PC-9 (cell line): ENCODE data around the gene NXN.

Experiments
- EZH2 ChIP-seq: fragments of 200-600 bp; sonication (generic); IDR thresholded peaks from 2 replicates; pipeline ENCODE4 v1.8.0; 2017; ENCODE audit warnings: antibody characterized with exemption, low read depth
- TF ChIP-seq, protein P1 (sequence below): fragments of 200-600 bp; sonication (generic); conservative IDR thresholded peaks from 2 replicates; pipeline ENCODE4 v1.6.1; 2017; ENCODE audit warnings: mixed run types, antibody characterized with exemption, mild to moderate bottlenecking, moderate library complexity

DNA sequence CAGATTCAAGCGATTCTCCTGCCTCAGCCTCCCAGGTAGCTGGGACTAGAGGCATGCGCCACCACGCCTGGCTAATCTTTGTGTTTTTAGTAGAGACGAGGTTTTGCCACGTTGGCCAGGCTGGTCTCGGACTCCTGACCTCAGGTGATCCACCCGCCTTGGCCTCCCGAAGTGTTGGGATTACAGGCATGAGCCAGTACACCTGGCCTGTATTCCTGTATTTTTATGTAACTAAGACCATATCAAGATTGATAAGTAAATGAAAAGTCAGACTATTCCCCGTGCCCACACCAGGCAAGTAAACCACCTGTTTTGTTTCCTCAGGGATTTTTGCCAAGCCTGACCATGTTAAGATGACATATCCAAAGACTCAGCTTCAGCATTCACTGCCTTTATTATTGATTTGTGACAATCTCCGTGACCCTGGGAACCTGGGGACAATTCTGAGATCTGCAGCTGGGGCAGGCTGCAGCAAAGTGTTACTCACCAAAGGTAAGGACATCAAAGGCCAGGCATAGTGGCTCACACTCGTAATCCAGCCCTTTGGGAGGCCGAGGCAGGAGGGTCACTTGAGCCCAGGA lies 191.8 kb downstream of the NXN start:
- TF ChIP-seq, protein P1, sequence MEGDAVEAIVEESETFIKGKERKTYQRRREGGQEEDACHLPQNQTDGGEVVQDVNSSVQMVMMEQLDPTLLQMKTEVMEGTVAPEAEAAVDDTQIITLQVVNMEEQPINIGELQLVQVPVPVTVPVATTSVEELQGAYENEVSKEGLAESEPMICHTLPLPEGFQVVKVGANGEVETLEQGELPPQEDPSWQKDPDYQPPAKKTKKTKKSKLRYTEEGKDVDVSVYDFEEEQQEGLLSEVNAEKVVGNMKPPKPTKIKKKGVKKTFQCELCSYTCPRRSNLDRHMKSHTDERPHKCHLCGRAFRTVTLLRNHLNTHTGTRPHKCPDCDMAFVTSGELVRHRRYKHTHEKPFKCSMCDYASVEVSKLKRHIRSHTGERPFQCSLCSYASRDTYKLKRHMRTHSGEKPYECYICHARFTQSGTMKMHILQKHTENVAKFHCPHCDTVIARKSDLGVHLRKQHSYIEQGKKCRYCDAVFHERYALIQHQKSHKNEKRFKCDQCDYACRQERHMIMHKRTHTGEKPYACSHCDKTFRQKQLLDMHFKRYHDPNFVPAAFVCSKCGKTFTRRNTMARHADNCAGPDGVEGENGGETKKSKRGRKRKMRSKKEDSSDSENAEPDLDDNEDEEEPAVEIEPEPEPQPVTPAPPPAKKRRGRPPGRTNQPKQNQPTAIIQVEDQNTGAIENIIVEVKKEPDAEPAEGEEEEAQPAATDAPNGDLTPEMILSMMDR, result no peak
- TF ChIP-seq EZH2, result no peak
